Stimulated activated CD8-positive, alpha-beta memory T cell treated with anti-CD3 and anti-CD28 coated beads, Interleukin-12 subunit alpha, Interleukin-12 subunit beta, amount 100 ng/mL, for 4 hours (primary cell): ENCODE data around the gene SMIM36.
"Not testable (repeated sequence)": the region's sequence is repeated elsewhere in the genome, so short reads cannot be mapped to it uniquely, and the experiment has no call there.

Experiments used
- DNase-seq: peaks from one replicate; pipeline ENCODE4 v3.0.0-alpha.2; 2020; ENCODE audit warnings: low read depth

Gene SMIM36

DNA sequence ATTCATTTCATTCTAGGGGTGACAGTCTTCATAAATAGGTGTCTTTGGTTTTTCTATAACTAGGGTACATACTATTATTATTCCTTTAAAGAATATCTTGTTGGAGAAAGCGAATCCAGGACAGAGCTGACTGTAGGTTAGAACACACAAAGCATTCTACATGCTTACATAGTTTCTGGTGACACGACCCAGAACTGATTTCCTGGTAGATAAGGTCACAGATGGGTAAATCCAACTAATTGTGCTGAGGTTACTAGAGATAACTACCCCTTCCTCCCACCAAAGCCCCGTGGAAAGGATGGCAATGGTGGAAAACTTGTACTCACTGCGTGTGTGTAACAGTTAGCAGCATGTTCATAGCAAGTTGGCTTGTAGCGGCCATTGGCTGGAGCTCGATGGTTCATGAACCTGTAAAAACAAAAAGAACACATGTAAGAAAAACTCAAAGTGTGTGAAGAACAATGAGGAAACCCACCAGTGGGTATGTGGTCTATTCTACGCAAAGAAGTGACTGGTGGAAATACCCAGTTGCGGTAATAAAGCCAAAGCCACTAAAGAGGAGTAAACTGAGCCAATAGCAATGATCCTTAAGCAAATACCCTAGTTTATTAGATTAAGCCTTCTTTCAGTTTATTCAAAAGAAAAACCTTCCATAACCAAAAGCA lies 97.3 kb downstream of the SMIM36 start:
- DNase-seq = no peak

GRCh38 chr17:55411463-55411855 lies 99.8 kb downstream of the SMIM36 start:
- no peak for DNase-seq

GRCh38 chr17:55410722-55411462 lies 100.4 kb downstream of the SMIM36 start:
- no peak for DNase-seq

- no peak for DNase-seq
Observed at GRCh38 chr17:55409030-55409800, 102.0 kb downstream of the SMIM36 start.

GRCh38 chr17:55407641-55408566 lies 103.3 kb downstream of the SMIM36 start:
- no peak for DNase-seq

DNA sequence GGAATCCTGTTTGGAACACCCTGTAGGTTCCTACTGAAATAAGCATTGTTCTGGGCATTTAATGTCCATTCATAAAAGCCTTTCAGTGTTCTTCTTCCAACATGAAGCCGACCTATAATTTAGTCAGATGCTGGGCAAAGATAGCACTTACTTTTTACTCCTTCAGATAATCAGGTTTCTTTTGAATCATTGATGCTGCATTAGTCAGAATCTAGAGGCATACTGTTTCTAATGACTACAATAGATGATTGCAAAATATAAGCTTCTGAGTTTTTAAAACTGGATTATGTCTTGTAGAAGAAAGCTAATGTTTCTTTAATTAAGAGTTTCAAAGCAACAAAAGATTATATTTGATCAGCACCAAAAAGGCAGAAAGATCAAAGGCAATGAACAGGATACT lies 105.7 kb downstream of the SMIM36 start:
- DNase-seq = no peak

- not testable (repeated sequence) for DNase-seq
Observed at GRCh38 chr17:55404197-55404596, 107.1 kb downstream of the SMIM36 start.

GRCh38 chr17:55402374-55402773 lies 108.9 kb downstream of the SMIM36 start:
- DNase-seq = no peak
